ENCODE measurements around the gene GRK6. TPM values are rescaled to one million over a fixed set of nuclear protein-coding genes. Genes with fewer than 3 reads are reported as not detected.

The GRK6 gene
- total and polyA plus RNA-seq, 9 of the 15 experiments (the other 6 are each of a cell fraction or from before 2014, with no cell fraction given) = 0.63 to 122 (median 44.5) TPM

GRCh38 chr5:177423671-177424070 lies 2.8 kb upstream of the GRK6 start:
- FAIRE-seq = no peak
- 29% methylated on average over 2 of the region's 2 CpGs for WGBS (ENCODE audit: insufficient coverage, low coverage, missing lambda C conversion rate)
- no TSS peak for BruUV-seq (replicated peaks)
- Histone ChIP-seq H3K9ac (ENCODE audit: insufficient read depth in 1 of 2, low read depth in 2 of 2, low read length in 2 of 2) (no peak overlapping the region), H3K79me2 (ENCODE audit: control insufficient read depth, insufficient read depth, low read length) (peaks cover 21% of the 10 kb centered on the region), H3K27ac (ENCODE audit: extremely low read depth, low read depth, low read length) (no peak overlapping the region), H3K36me3 (ENCODE audit: control insufficient read depth, insufficient read depth, low read length) (peaks cover 14% of the 10 kb centered on the region; the same call in 1 of the 3 replicates), H3K9me1 (ENCODE audit: control insufficient read depth, insufficient read depth, low read length) (no peaks in the 10 kb centered on the region), H3K27me3 (ENCODE audit: control insufficient read depth in 2 of 2, insufficient read depth in 2 of 2, low read length in 2 of 2) (no peaks in the 10 kb centered on the region), H4K20me1 (replicated peaks; ENCODE audit: control insufficient read depth, insufficient read depth, low read length) (peaks cover 10% of the 10 kb centered on the region; the same call in 1 of the 2 replicates), H3K4me3 (no peak overlapping the region), H3K9me3 (replicated peaks; ENCODE audit: control insufficient read depth, insufficient read depth, low read depth, low read length) (no peaks in the 10 kb centered on the region), H3K4me2 (ENCODE audit: insufficient read depth, low read length) (no peak overlapping the region), H2AFZ (ENCODE audit: low read depth, low read length) (no peak overlapping the region), H3K4me1 (replicated peaks in 1 of 2; ENCODE audit: control insufficient read depth in 2 of 2, insufficient read depth in 2 of 2, low read length in 2 of 2) (peaks cover 22 to 30% of the 10 kb centered on the region in 2 experiments)
- in situ Hi-C loops (cut with MboI) (no loop called here), intact Hi-C loops (cut with micrococcal nuclease) (no loop called here)
- ChIA-PET CTCF (ENCODE audit: low intra/inter-chr PET ratio) (interaction anchor here (0.6 kb wide), 1 partner anchor 34 kb away, joined by 5 read pairs; no protein-coding TSS in a partner anchor), POLR2A (interaction anchor here (0.5 to 5.4 kb wide), 5 partner anchors 9 to 40 kb away, joined by 3 to 32 read pairs (median 4); partner anchors contain the start of gene SLC34A1)
- no peak for ATAC-seq
- TF ChIP-seq RBM34 (IDR thresholded peaks at IDR 0.05; ENCODE audit: borderline replicate concordance, insufficient read depth, low read length) (no peak), PKNOX1 (IDR thresholded peaks at IDR 0.05) (no peak), MTA3 (IDR thresholded peaks at IDR 0.05; ENCODE audit: borderline replicate concordance) (no peak), MLX (CRISPR knock-in tag; conservative IDR thresholded peaks at IDR 0.05) (no peak), MAFK (IDR thresholded peaks at IDR 0.05; ENCODE audit: low read length) (no peak), ZC3H4 (CRISPR knock-in tag; IDR thresholded peaks at IDR 0.05; ENCODE audit: borderline replicate concordance) (no peak)
- no peak for DNase-seq (ENCODE audit: extremely low read depth in 1 of 4, low spot score in 3 of 4)

Data from K562 (cell line).